Loucy (cell line): ENCODE data around the gene TRIM41.

ENCODE experiments used
- EZH2phosphoT487 ChIP-seq: fragments of 200-600 bp; IDR thresholded peaks from 2 replicates; pipeline ENCODE4 v1.6.1; 2018; ENCODE audit warnings: antibody characterized with exemption, mild to moderate bottlenecking, moderate library complexity, borderline replicate concordance
- TF ChIP-seq, protein P1 (sequence below): fragments of 200-600 bp; sonication (generic); conservative IDR thresholded peaks from 2 replicates; pipeline ENCODE4 v1.5.1; 2014; ENCODE audit warnings: mild to moderate bottlenecking, antibody characterized with exemption, low read length

DNA sequence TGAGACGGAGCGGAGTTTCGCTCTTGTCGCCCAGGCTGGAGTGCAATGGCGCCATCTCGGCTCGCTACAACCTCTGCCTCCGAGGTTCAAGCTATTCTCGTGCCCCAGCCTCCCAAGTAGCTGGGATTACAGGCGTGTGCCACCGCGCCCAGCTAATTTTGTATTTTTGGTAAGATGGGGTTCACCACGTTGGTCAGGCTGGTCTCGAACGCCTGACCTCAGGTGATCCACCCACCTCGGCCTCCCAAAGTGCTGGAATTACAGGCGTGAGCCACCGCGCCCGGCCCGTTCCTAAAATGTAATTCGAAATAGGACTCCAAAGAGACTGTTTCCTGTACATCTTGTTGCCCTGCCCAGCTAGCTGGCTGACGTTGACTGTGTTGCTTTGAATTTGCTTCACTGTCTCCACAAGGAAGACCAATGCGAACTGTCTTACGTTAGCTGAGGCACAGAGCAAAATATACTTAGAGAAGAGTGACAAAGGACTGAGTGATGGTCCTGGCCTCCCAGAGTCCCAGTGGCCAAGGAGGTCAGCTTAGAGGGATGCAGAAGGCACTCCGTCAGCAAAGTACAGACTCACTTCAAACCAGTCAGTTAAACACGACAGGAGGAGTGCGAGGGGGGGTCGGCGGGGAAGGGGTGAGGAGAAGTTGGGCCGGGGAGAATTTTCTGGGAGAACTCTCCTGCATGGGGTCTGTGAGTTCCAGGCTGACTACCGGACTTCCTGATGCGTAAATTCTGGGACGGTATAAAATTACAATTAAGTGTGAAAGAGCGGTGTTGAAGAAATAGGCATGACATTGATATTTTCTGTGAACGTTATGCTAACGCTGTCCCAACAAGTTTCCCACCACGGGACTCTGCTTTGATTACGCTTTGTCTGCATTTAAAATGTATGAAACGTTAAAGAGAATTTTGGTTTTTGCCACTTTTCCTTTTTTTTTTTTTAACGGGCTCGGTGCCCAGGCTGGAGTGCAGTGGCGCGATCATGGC is 6.8 kb upstream of the TRIM41 start:
- TF ChIP-seq, protein P1, sequence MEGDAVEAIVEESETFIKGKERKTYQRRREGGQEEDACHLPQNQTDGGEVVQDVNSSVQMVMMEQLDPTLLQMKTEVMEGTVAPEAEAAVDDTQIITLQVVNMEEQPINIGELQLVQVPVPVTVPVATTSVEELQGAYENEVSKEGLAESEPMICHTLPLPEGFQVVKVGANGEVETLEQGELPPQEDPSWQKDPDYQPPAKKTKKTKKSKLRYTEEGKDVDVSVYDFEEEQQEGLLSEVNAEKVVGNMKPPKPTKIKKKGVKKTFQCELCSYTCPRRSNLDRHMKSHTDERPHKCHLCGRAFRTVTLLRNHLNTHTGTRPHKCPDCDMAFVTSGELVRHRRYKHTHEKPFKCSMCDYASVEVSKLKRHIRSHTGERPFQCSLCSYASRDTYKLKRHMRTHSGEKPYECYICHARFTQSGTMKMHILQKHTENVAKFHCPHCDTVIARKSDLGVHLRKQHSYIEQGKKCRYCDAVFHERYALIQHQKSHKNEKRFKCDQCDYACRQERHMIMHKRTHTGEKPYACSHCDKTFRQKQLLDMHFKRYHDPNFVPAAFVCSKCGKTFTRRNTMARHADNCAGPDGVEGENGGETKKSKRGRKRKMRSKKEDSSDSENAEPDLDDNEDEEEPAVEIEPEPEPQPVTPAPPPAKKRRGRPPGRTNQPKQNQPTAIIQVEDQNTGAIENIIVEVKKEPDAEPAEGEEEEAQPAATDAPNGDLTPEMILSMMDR, result no peak
- no peak for TF ChIP-seq EZH2phosphoT487
